NCI-H2196 treated with DMSO at 0.1 percent for 48 hours (cell line): Measurements from ENCODE around the gene LCLAT1.

ENCODE experiments used
- DNase-seq: peaks from one replicate; lab custom pipeline; 2025; ENCODE audit not compliant: unreplicated experiment; lab: John Stamatoyannopoulos, UW

The LCLAT1 gene

DNA sequence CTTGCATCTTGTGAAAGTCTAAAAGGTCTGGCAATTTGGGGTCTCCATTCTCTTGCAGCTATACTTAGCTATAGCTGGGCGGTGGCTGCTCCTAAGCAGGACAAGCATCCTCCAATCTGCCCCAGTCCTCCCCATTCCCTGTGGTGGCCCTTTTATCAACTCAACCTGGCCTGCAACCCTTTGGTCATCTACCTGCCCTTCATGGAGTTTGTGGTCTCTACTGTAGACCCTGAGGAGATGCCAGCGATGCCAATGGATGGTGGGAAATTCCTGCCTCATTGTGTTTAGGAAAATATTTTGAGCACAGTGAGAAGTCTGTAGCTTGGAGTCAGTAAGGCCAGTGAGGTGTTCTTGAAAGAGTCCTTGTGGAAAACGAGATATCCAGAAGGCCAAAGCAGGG, 216.8 kb downstream of the LCLAT1 start:
- no peak for DNase-seq

DNA sequence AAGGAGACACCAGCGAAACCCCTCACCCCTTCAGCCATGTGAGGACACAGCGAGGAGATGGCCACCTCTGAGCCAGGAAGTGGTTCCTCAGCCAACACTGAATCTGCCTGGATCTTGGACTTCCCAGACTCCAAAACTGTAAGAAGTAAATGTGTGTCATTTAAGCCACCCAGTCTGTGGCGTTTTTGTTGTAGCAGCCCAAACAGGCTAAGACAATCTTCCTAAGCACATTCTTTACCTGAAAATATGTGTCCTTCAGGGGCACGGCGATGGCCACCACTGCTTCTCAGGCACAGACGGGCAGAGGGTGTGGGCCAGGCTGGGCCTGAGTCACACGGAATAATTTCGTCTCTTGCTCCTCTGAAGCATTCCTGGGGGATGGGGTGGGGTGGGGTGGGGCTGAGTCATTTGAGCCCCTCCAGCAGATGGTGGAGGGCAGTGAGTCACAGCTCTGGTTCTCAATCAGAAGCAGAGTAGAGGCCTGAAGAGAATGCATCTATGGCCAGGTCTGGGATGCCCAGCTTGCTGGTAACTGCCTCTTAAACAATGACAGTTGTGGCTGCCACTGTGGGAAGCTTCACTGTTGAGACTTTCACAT, 217.8 kb downstream of the LCLAT1 start:
- no peak for DNase-seq

DNA sequence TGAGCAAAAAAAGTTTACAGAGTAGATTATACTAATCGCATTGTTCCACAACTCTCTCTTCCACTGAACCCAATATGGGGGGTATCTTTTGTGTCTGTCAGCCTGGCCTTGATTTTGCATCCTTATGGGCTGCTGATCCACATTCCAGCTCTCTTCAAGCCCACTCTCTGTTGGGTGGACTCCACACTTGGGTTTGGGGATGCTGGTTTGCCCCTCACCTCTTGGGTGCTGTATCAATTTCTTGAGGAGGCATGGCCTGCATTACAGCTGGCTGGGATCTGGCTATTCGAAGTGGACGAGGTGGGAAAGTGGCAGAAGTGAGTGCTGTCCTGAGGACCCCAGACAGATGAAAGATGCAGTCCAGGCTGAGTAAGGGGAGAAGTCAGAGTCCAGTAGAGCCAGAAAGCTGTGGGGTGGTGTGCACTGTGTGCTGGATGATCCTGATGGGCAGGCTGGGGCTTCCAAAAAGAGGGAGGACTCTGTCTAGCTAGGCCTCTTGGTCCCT, 218.8 kb downstream of the LCLAT1 start:
- DNase-seq, result no peak

DNA sequence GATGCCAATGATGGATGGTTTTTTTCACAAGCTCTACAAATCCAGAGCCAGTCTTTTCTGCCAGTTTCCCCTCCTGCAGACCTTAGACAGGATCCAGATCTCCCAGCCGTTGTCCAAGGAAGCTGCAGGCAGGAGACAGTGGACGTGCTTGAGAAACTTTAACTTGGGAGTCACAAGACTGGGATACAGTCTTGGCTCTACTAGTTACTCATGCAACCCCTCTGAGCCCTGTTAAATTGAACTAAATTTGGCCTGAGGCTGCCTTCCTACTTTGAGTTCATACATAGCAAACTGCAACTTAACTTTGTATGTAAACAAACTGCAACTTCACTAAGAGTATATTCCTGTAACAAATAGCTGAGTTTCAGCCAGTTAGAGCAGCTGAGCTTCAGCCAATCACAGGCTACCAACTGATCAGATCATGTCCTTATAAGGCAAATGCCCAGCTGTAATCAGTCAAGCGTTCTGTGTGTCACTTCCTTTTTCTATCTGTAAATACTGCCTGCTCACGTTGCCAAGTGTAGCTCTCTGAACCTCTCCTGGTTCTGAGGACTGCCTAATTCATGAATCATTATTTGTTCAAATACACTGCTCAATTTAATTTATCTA, 219.3 kb downstream of the LCLAT1 start:
- DNase-seq, result peak; percentile 56

DNA sequence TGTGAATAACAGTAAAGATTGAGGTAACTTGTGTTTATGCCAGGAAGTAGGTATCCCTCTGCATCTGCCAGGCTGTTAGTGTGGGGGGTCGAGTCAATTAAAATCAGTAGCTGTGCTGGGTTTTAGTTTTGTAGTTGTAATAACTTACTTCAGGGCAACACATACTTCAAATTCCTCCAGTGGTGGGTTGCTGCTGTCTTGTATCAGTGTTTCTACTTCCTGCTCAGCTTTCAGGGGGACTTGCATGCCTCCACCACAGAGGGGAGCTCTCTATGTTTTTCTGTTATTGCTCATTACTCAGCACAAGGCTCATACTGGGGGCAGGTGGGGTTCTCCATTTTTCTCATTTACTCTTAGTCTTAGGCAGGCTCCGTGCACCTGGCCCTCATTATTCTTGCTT, 223.4 kb downstream of the LCLAT1 start:
- no peak for DNase-seq

DNA sequence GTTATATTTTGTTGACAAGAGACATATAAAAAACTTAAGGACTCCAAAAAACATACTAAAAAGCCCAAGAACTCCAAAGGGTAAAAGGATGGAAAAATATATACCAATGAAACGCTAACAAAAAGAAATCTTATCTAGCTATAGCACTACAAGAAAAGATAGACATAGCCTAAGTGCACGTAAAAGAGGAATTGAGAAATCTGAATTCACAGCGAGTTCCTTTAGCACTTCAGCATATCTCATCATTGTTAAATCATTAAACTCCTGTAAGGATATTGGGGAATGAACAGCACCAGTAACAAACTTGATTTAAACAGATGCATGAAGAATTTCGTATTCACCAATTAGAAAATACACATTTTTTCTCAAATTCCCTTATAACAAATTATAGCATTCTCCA, 226.1 kb downstream of the LCLAT1 start:
- no peak for DNase-seq

DNA sequence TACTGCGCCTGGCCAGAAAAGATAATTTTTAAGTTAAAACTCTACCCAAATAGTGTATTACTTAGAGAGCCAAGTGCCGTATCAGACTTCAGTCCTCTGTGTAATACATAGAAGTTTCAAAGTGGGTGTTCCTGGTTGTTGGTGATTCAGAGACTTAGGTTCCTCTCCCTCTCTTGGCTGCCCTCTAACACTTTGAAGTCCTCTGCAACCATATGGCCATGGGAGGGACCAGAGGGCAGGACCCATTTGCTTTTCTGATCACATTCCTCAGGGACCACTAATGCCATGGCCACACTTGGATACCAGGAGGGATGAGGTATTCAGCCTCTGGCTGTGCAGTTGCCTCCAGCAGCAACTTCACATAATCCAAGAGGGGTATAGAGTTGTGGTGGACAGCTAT, 228.7 kb downstream of the LCLAT1 start:
- no peak for DNase-seq

DNA sequence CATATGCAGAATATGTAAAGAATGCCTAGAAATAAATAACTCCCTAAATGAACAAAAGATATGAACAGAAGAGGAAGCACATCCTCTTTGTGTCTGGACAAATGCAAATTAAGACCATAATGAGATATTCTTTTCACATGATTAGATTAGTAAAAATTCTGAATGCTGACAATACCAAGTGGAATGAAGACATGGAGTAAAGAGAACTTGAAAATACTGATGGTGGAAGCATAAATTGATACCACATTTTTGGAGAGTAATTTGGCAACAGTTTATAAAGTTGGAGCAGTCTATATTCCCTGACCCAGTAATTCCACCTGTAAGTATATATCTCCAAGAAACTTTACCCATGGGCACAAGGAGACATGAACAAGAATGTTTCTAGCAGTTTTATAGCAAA, 230.2 kb downstream of the LCLAT1 start:
- no peak for DNase-seq

DNA sequence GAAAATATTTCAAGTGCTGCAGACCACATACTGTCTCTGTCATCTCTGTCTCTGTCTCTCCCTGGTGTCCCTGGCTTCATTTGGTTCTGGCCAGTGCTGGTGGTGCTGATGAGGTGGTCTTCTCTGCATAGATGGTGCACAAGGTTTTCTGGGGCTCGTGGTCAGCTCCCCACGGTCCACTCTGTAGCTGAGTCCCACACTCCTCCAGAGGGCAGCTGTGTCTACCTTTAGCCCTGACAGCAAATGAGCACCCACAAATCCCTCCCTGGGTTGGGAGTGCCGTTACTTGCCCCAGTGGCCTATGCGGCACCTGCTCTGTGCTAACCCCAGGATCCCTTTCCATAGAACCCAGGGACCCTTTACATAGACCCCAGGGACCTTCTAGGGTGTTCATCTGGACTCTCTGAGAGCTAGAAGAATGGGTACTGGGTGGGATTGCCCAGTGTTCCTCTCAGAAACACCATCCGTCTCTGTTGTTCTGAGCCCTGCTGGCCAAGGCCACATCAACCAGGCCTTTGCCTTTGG, 230.9 kb downstream of the LCLAT1 start:
- DNase-seq, result no peak

DNA sequence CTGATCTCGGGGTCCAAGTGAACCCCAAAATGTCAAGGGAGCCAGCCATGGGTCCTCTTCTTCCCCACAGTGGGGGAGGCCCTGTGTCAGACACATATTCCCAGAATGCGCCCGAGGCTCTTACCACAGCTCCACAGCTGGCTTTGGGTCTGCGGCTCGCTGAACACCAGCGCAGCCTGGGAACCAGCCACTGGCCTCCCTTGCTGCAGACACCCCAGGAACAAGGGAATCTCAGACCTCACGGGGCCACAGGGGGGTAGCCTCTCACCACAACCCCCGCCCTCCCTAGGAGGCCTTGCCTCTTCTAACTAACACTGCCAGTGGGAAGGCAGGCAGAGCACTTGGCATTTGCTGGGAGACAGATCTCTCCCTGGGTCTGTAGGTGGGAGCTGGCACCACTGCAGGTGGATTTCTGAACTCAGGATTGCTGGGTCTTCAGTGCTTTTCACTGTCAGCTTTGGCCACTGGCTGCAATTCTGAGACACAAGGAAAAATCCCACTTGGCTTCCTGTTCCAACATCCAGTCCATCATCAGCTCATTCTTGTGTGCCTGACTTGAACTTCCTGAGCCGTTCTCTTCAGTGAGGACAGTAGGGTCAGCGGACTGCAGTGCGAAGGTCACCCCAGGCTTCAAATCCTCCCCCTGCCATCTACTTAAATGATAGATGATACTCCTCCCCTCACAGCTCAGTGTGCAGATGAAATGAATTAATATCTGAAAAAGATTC, 231.5 kb downstream of the LCLAT1 start:
- DNase-seq, result no peak

DNA sequence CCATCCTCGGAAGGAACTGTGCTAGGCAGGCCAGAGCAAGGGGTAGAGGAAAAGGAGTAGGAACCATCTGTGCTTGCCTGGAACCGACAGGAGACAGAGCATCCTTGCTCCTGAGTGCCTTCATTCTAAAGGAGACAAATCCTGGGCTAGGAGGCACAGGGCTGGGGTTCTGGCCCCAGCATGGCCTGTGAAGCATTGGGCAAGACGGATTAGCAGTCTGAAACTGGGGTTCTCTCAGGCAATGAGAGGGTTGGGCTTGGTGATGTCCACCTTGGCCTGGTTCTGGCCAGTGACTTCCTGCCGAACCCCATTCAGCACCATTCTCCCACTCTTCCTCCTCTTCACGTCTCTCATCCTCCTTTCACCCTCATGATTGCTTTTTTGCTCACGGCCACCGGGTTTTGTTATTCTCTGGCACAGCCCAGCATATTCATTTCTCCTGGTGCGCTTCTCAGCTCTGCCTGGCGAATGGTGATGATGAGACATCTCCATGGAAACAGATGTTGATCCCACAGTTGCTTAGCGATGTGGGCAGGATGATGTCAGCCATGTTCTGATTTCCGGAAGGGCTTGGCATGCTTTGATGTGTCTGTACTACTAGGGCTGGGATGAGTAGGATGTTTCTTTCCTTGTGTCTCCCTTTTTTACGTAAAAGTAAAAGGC, 232.5 kb downstream of the LCLAT1 start:
- peak; percentile 56 for DNase-seq

DNA sequence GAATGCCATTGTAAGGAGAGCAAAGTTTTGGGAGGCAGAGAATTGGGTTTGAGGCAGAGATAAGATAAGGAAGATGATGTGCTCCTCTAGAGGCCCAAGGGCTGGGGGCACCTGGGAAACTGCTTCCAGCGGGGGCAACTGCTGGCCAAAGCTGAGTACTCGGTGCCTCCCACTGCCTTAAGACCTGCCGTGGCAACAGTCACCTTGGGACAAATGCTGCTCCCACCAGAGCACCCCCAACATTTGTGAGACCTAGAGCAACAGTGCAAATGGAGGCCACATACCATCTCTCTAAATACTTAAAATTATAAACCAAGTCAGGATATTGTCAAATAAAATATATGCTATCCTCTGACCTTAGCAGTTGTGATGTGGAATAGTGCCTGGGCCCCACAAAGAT, 233.1 kb downstream of the LCLAT1 start:
- no peak for DNase-seq

DNA sequence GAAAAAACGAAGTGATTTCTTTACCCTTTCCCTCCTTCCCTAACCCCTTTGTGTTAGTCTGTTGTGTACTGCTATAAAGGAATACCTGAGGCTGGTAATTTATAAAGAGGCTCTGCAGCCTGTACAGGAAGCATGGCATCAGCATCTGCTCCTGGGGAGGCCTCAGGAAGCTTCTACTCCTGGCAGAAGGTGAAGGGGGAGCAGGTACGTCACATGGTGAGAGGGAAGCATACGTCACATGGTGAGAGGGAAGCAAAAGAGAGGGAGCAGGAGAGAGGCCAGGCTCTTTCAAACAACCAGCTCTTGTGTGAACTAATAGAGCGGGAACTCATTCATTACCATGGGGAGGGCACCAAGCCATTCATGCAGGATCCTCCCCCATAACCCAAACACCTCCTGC, 234.0 kb downstream of the LCLAT1 start:
- no peak for DNase-seq

DNA sequence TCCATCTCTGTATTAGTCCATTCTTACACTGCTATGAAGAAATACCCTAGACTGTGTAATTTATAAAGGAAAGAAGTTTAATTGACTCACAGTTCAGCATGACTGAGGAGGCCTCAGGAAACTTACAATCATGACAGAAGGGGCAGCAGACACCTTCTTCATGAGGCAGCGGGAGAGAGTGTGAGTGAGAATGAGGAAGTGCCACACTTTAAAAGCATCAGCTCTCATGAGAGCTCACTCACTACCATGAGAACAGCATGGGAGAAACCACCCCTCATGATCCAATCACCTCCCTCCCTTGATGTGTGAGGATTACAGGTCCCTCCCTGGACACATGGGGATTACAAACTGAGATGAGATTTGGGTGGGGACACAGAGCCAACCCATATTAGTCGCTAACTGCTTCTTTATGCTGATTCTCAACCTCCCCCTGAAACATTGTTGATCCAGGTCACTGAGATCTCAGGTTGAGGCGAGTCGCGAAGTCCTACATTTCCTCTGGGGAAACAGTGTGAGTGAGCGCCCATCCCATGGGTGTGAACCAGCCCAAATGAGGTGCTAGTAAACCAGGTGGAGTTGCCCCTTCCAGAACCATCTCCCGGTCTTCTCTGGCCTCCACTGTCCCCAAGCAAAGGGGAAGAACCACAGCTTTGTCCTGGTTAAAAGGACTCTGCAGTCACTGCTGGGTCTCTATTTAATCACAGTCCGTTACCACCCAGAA, 236.3 kb downstream of the LCLAT1 start:
- DNase-seq, result no peak

DNA sequence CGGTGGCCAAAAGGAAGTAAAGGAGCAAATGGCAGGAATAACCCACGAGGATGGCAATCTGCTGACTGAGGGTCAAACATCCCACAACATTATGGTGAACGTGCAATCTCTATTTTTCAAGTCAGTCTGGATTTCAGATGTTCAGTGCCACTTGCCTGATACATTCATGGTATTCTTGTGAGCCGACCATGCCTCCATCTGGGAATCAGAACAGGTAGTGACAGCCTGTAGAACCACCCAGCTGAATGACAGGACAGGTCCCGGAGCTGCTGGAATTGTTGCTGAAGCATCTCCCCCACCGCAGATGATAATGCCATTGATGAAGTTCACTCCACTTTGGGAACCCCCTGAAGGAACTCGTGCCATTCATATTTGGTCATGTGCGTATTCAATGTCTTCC, 237.0 kb downstream of the LCLAT1 start:
- no peak for DNase-seq

DNA sequence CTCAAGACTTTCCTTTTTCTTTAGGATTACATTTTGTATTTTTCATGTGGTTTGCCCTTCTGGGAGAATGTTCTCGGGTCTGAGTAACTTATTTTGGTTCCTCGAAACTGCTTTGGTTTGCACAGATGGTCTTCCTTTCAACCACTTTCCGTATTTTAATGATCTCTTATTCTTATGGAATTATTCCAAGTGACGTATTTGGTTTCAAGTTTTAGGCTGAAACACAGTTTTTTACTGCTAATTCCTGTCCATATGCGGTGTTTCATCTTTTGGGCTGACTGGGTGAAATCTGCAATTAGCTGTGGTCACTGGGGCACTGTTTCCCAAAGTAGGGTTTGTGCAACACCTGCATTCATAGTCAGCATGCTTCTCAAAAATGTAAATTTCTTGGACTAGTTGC, 237.5 kb downstream of the LCLAT1 start:
- DNase-seq, result no peak

DNA sequence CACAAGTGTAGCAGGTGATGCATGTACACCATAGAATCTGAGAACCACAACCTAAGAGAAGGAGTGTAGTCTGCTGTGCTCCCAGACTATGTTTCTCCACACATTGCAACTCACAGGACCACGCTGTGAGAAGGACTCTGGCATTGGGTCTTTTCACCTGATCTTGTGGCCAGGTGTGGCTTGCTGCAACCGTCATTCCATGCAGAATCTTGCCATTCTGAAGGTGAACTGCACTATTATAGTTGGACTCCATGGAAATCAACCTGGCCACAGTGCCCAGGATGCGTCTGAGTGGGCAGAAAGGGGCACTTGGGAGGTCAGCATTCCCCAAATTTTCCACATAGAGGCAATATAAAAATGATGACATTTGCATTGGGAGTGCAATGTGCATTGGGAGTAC, 237.9 kb downstream of the LCLAT1 start:
- no peak for DNase-seq

DNA sequence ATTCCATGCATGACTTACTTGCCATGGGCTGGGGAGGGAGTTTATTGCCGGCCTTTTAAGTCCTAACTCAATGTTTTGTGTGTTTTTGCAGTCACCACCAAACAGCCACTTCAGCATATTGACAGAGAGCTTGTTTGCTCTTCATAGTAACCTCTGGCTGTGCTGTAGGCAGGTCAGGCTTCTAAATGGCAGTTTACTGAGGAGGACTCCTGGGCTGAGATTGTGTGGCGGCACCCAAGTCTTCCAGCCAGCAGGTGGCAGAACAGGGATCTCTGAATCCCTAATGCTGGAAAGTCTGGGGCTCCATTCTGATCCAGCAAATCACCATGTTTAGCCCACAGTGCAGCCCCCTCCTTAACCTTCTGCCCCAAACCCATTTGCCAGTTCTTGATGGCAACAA, 239.0 kb downstream of the LCLAT1 start:
- DNase-seq, result peak; percentile 25

DNA sequence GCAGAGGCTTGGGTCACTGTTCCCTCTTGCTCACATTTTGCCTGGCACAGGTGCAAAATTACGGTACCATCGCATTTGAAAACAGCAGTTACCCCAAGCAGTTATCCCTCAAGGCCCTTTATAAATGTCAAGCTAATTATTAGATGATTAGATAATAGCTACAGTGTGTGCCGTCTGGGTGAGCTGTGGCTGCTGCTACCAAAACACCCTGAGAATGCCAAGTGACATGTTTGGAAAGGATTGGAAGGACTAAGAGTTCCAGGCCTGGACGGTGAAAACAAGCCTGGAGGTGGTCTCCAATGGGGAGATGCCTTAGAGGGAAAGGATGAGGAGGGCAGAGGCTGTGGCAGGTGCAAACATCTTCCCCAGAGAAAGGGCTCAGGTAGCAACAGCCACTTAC, 239.6 kb downstream of the LCLAT1 start:
- DNase-seq, result no peak

DNA sequence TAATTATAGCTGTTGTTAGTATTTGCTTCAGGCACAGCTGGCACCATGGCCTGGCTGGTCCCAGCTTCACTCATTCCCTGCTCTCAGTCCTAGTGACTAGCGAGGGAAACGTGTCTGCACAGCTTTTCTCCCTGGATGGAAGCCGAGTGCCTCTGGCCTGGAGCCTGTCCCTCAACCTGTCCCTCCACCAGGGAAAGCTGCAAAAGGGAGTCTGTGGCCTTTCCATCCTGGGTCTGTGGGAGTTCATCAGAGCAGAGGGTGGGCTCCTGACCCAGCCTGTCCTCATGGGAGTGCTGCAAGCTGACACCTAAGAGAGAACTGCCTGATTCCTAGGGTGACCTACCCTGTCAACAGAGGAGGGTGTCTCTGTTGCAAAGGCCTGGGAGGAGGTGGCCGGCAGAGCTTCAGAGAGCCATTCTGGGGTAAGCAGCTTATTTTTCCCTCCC, 241.9 kb downstream of the LCLAT1 start:
- DNase-seq, result no peak
